Measurements from ENCODE around the gene ST8SIA6.

DNA sequence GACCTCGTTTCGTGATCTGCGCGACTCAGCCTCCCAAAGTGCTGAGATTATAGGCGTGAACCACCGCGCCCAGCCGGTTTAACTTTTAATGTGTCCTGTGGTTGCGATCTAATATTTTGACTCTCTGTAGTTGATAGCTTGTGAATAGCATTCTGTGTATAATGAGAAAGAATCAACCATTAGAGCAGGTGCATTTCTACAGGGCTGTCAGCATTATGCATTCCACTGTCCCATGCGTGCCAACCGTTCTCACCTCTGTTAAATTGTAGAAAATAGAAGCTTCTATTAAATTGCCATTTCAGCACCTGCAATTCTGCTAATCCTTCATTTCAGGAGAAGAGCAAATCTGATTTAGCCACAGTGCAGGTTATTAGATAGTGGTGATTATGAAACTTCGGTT lies 164.6 kb downstream of the ST8SIA6 start:
- TF ChIP-seq POLR2A (IDR thresholded peaks at IDR 0.05; ENCODE audit: control extremely low read depth in 1 of 2, low read depth in 2 of 2, low read length in 2 of 2) (no peak), EZH2 (IDR thresholded peaks at IDR 0.05; ENCODE audit: low read depth, low read length, severe bottlenecking) (no peak), POLR2AphosphoS5 (IDR thresholded peaks at IDR 0.05; ENCODE audit: low read depth, low read length) (no peak), RBBP5 (IDR thresholded peaks at IDR 0.05; ENCODE audit: borderline replicate concordance, low read depth, low read length) (no peak), TAF1 (IDR thresholded peaks at IDR 0.05; ENCODE audit: low read depth, low read length) (no peak)
- TF ChIP-seq, protein P1, sequence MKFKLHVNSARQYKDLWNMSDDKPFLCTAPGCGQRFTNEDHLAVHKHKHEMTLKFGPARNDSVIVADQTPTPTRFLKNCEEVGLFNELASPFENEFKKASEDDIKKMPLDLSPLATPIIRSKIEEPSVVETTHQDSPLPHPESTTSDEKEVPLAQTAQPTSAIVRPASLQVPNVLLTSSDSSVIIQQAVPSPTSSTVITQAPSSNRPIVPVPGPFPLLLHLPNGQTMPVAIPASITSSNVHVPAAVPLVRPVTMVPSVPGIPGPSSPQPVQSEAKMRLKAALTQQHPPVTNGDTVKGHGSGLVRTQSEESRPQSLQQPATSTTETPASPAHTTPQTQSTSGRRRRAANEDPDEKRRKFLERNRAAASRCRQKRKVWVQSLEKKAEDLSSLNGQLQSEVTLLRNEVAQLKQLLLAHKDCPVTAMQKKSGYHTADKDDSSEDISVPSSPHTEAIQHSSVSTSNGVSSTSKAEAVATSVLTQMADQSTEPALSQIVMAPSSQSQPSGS (IDR thresholded peaks at IDR 0.05; ENCODE audit: low read length): no peak
- TF ChIP-seq, protein P2, sequence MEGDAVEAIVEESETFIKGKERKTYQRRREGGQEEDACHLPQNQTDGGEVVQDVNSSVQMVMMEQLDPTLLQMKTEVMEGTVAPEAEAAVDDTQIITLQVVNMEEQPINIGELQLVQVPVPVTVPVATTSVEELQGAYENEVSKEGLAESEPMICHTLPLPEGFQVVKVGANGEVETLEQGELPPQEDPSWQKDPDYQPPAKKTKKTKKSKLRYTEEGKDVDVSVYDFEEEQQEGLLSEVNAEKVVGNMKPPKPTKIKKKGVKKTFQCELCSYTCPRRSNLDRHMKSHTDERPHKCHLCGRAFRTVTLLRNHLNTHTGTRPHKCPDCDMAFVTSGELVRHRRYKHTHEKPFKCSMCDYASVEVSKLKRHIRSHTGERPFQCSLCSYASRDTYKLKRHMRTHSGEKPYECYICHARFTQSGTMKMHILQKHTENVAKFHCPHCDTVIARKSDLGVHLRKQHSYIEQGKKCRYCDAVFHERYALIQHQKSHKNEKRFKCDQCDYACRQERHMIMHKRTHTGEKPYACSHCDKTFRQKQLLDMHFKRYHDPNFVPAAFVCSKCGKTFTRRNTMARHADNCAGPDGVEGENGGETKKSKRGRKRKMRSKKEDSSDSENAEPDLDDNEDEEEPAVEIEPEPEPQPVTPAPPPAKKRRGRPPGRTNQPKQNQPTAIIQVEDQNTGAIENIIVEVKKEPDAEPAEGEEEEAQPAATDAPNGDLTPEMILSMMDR (IDR thresholded peaks at IDR 0.05; ENCODE audit: control extremely low read depth in 1 of 3, insufficient read depth in 1 of 3, low read depth in 1 of 3, low read length in 3 of 3): no peak

Measured in H1 (cell line).